K562 (cell line): ENCODE results near the gene SLC22A4. TPM values are rescaled to one million over a fixed set of nuclear protein-coding genes. Genes with fewer than 3 reads are reported as not detected.

Experiments
- ARID2 ChIP-seq: fragments of 450-650 bp; IDR thresholded peaks from 2 replicates; pipeline ENCODE4 v1.6.1; 2017; ENCODE audit warnings: antibody characterized with exemption, mild to moderate bottlenecking
- EWSR1 ChIP-seq: fragments of 450-650 bp; IDR thresholded peaks from 2 replicates; pipeline ENCODE4 v1.6.1; 2018; ENCODE audit warnings: borderline replicate concordance, mild to moderate bottlenecking, low read depth, moderate library complexity; ENCODE audit not compliant: partially characterized antibody
- HMG20A ChIP-seq: fragments of 450-650 bp; formaldehyde crosslinking; conservative IDR thresholded peaks from 2 replicates; pipeline ENCODE4 v1.4.0; 2020; ENCODE audit warnings: mild to moderate bottlenecking, mixed read lengths
- KLF13 ChIP-seq: fragments of 450-650 bp; IDR thresholded peaks from 2 replicates; pipeline ENCODE4 v1.6.1; 2016; ENCODE audit warnings: missing genetic modification characterization, low read depth, mild to moderate bottlenecking, missing compliant biosample characterization, moderate library complexity, borderline replicate concordance
- NCOA6 ChIP-seq: fragments of 450-650 bp; IDR thresholded peaks from 2 replicates; pipeline ENCODE4 v1.6.1; 2017; ENCODE audit warnings: mild to moderate bottlenecking
- NR2F6 ChIP-seq: fragments of 450-650 bp; formaldehyde crosslinking; IDR thresholded peaks from 2 replicates; pipeline ENCODE4 v1.4.0; 2020; ENCODE audit warnings: mild to moderate bottlenecking
- NRF1 ChIP-seq, 2 experiments: fragments of 450-650 bp; IDR thresholded peaks in 1 of 2; conservative IDR thresholded peaks in 1 of 2; 2 replicates each; pipeline ENCODE4 v1.6.1; 2014; ENCODE audit warnings: mild to moderate bottlenecking in 2 of 2
- PCBP1 ChIP-seq: fragments of 200-400 bp; formaldehyde crosslinking; IDR thresholded peaks from 2 replicates; pipeline ENCODE4 v1.6.1; 2018; ENCODE audit warnings: mild to moderate bottlenecking, low read depth, low read length; ENCODE audit not compliant: poor library complexity, severe bottlenecking
- POLR2G ChIP-seq: fragments of 200-400 bp; formaldehyde crosslinking; IDR thresholded peaks from 2 replicates; pipeline ENCODE4 v1.6.1; 2017; ENCODE audit warnings: low read depth, mild to moderate bottlenecking, antibody characterized with exemption, low read length, moderate library complexity
- RCOR1 ChIP-seq, 2 experiments: IDR thresholded peaks; 2 replicates each; pipeline ENCODE4 v1.6.1; 2012; ENCODE audit warnings: low read depth in 2 of 2, low read length in 2 of 2, borderline replicate concordance in 1 of 2, improper control_type of control experiment in 1 of 2
- SMAD2 ChIP-seq: fragments of 150-350 bp; IDR thresholded peaks from 2 replicates; pipeline ENCODE4 v1.6.1; 2014; ENCODE audit warnings: low read depth, mild to moderate bottlenecking, low read length
- TAF15 ChIP-seq: fragments of 200-400 bp; formaldehyde crosslinking; IDR thresholded peaks from 2 replicates; pipeline ENCODE4 v1.6.1; 2017; ENCODE audit warnings: mild to moderate bottlenecking, low read depth, low read length, moderate library complexity
- TCFL5 ChIP-seq: fragments of 250-450 bp; sonication (Bioruptor Pico); conservative IDR thresholded peaks from 2 replicates; pipeline ENCODE4 v1.6.1; 2021; ENCODE audit warnings: mild to moderate bottlenecking, moderate library complexity, matching md5 sums
- TEAD1 ChIP-seq, 2 experiments: fragments of 450-650 bp in 1 of 2; sonication (generic) in 1 of 2; formaldehyde crosslinking; IDR thresholded peaks; 2 replicates each; pipeline versions ENCODE4 v1.4.0 to v1.8.0; 2020 to 2022; ENCODE audit warnings: mild to moderate bottlenecking in 2 of 2, missing genetic modification reagents in 1 of 2
- TGIF2 ChIP-seq: sonication (generic); formaldehyde crosslinking; IDR thresholded peaks from 2 replicates; pipeline ENCODE4 v1.8.1; 2022; ENCODE audit warnings: mild to moderate bottlenecking, missing genetic modification reagents, moderate library complexity
- polyA plus RNA-seq, 8 experiments: library from polyadenylated mRNA; depleted of rRNA in 4 of 8; stranded (reverse) in 5 of 8; unstranded in 3 of 8; fragments of >200 nt; fragmentation: Nextera tagmentation in 2 of 8; fragmentation: Illumina TruSeq in 1 of 8; extraction: Ambion mirVana in 2 of 8; extraction: Trizol in 1 of 8; gene quantifications; 2 replicates each; pipeline versions ENCODE4 v1.2.1 to v1.2.3, GENCODE V29; 2011 to 2014; ENCODE audit warnings: inconsistent platforms in 1 of 8, missing spikeins in 1 of 8
- total RNA-seq, 7 experiments: library from RNA; depleted of rRNA in 6 of 7; stranded (reverse); fragments of >200 nt in 6 of 7; fragmentation: Illumina TruSeq in 2 of 7; extraction: Trizol in 2 of 7; gene quantifications; 2 replicates each; pipeline versions ENCODE4 v1.2.1 to v1.2.3, GENCODE V29; 2011 to 2021; ENCODE audit warnings: low replicate concordance in 1 of 7
- TF ChIP-seq, protein P1 (sequence below): fragments of 250-450 bp; sonication (Bioruptor Pico); IDR thresholded peaks from 2 replicates; pipeline ENCODE4 v1.4.0; 2020
- TF ChIP-seq, protein P2 (sequence below): fragments of 200-800 bp; sonication (Bioruptor generic); IDR thresholded peaks from 2 replicates; pipeline ENCODE4 v1.6.1; 2017; ENCODE audit warnings: missing genetic modification characterization, missing compliant biosample characterization
- TF ChIP-seq, protein P3 (sequence below): fragments of 450-650 bp; IDR thresholded peaks from 2 replicates; pipeline ENCODE4 v1.6.1; 2016; ENCODE audit warnings: mild to moderate bottlenecking
- TF ChIP-seq, protein P4 (sequence below), 2 experiments: IDR thresholded peaks; 2 replicates each; pipeline ENCODE4 v1.6.1; 2011; ENCODE audit warnings: borderline replicate concordance in 1 of 2, control low read depth in 1 of 2, low read depth in 1 of 2, low read length in 1 of 2, mild to moderate bottlenecking in 1 of 2, mixed read lengths in 1 of 2, moderate library complexity in 1 of 2; ENCODE audit not compliant: insufficient read depth in 1 of 2, insufficient read length in 1 of 2, poor library complexity in 1 of 2, severe bottlenecking in 1 of 2; ENCODE audit errors: extremely low read depth in 1 of 2
- TF ChIP-seq, protein P5 (sequence below), 2 experiments: fragments of 450-650 bp; conservative IDR thresholded peaks; 2 replicates each; pipeline ENCODE4 v1.6.1; 2017; ENCODE audit warnings: mild to moderate bottlenecking in 2 of 2, moderate library complexity in 2 of 2

Gene SLC22A4
- total and polyA plus RNA-seq, 9 of the 15 experiments (the other 6 are each of a cell fraction or from before 2014, with no cell fraction given): 2.7 to 9.5 (median 6.2) TPM

DNA sequence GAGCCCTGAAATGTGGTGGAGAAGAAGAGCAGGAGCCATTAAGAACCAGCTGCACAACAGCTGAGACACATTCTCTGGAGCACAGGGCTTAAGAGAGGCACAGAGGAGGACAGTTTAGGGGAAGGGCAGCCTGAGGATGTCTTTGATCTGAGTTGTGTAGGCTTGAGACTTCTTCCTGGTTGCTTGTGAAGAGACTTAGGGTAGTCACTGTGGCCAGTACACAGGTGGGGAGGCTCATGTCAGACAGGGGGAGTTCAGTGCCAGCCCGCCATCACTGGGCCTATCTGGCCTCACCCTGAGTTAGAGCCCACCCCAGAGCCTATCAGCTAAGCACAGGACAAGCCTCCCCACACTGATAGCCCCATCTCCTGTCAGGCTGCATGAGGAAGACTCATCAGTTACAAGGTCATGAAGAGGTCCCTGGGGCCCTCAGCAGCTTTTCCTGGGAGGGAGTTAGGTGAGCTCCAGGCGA is 19.8 kb downstream of the SLC22A4 start (continued):
- TF ChIP-seq EWSR1: no peak
- no peak for TF ChIP-seq SMAD2
- TF ChIP-seq, protein P1, sequence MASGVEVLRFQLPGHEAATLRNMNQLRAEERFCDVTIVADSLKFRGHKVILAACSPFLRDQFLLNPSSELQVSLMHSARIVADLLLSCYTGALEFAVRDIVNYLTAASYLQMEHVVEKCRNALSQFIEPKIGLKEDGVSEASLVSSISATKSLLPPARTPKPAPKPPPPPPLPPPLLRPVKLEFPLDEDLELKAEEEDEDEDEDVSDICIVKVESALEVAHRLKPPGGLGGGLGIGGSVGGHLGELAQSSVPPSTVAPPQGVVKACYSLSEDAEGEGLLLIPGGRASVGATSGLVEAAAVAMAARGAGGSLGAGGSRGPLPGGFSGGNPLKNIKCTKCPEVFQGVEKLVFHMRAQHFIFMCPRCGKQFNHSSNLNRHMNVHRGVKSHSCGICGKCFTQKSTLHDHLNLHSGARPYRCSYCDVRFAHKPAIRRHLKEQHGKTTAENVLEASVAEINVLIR (CRISPR knock-in tag): no peak
- no peak for TF ChIP-seq TGIF2 (CRISPR knock-in tag)
- TF ChIP-seq, protein P2, sequence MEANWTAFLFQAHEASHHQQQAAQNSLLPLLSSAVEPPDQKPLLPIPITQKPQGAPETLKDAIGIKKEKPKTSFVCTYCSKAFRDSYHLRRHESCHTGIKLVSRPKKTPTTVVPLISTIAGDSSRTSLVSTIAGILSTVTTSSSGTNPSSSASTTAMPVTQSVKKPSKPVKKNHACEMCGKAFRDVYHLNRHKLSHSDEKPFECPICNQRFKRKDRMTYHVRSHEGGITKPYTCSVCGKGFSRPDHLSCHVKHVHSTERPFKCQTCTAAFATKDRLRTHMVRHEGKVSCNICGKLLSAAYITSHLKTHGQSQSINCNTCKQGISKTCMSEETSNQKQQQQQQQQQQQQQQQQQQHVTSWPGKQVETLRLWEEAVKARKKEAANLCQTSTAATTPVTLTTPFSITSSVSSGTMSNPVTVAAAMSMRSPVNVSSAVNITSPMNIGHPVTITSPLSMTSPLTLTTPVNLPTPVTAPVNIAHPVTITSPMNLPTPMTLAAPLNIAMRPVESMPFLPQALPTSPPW (CRISPR knock-in tag): no peak; the same call in 1 of the 2 replicates
- no peak for TF ChIP-seq HMG20A
- no peak for TF ChIP-seq PCBP1
- TF ChIP-seq NRF1 (conservative IDR thresholded peaks at IDR 0.05 in 1 of 2, IDR thresholded peaks at IDR 0.05 in 1 of 2): no peak
- TF ChIP-seq TEAD1 (CRISPR knock-in tag; IDR thresholded peaks at IDR 0.05): no peak
- no peak for TF ChIP-seq ARID2
- no peak for TF ChIP-seq NR2F6 (CRISPR knock-in tag)
- TF ChIP-seq, protein P3, sequence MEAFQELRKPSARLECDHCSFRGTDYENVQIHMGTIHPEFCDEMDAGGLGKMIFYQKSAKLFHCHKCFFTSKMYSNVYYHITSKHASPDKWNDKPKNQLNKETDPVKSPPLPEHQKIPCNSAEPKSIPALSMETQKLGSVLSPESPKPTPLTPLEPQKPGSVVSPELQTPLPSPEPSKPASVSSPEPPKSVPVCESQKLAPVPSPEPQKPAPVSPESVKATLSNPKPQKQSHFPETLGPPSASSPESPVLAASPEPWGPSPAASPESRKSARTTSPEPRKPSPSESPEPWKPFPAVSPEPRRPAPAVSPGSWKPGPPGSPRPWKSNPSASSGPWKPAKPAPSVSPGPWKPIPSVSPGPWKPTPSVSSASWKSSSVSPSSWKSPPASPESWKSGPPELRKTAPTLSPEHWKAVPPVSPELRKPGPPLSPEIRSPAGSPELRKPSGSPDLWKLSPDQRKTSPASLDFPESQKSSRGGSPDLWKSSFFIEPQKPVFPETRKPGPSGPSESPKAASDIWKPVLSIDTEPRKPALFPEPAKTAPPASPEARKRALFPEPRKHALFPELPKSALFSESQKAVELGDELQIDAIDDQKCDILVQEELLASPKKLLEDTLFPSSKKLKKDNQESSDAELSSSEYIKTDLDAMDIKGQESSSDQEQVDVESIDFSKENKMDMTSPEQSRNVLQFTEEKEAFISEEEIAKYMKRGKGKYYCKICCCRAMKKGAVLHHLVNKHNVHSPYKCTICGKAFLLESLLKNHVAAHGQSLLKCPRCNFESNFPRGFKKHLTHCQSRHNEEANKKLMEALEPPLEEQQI: no peak
- TF ChIP-seq NCOA6: no peak
- TF ChIP-seq RCOR1 (IDR thresholded peaks at IDR 0.05; ENCODE audit: borderline replicate concordance in 1 of 2, low read depth in 2 of 2, low read length in 2 of 2): peak; percentile 36 to 89; a peak in 3 of 4 replicates
- TF ChIP-seq TAF15: no peak
- TF ChIP-seq TCFL5 (CRISPR knock-in tag): no peak
- TF ChIP-seq POLR2G: no peak
- TF ChIP-seq, protein P4, sequence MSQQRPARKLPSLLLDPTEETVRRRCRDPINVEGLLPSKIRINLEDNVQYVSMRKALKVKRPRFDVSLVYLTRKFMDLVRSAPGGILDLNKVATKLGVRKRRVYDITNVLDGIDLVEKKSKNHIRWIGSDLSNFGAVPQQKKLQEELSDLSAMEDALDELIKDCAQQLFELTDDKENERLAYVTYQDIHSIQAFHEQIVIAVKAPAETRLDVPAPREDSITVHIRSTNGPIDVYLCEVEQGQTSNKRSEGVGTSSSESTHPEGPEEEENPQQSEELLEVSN (IDR thresholded peaks at IDR 0.05; ENCODE audit: borderline replicate concordance in 1 of 2, extremely low read depth in 1 of 2, insufficient read depth in 1 of 2, insufficient read length in 1 of 2, low read depth in 1 of 2, low read length in 1 of 2, poor library complexity in 1 of 2, severe bottlenecking in 1 of 2): peak; percentile 33 to 41
- TF ChIP-seq KLF13 (tag): no peak
- TF ChIP-seq, protein P5, sequence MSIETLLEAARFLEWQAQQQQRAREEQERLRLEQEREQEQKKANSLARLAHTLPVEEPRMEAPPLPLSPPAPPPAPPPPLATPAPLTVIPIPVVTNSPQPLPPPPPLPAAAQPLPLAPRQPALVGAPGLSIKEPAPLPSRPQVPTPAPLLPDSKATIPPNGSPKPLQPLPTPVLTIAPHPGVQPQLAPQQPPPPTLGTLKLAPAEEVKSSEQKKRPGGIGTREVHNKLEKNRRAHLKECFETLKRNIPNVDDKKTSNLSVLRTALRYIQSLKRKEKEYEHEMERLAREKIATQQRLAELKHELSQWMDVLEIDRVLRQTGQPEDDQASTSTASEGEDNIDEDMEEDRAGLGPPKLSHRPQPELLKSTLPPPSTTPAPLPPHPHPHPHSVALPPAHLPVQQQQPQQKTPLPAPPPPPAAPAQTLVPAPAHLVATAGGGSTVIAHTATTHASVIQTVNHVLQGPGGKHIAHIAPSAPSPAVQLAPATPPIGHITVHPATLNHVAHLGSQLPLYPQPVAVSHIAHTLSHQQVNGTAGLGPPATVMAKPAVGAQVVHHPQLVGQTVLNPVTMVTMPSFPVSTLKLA (conservative IDR thresholded peaks at IDR 0.05): peak in 1 of 2 experiments; percentile 57; a peak in 1 of 4 replicates
